Measurements from ENCODE around the gene TMEM132A. TPM values are rescaled to one million over a fixed set of nuclear protein-coding genes. Genes with fewer than 3 reads are reported as not detected.
A peak's percentile ranks its signal among the peaks of the same experiment; 100 is the strongest.

The TMEM132A gene
- total RNA-seq, 2 donors from 2014 or later, result 7.7 to 8.4 TPM

- Histone ChIP-seq H3K36me3 (no peaks in the 10 kb centered on the region), H3K27ac (peak overlapping the region in 1 of 2 donors; percentile 94), H3K27me3 (replicated peaks; ENCODE audit: insufficient read depth) (no peaks in the 10 kb centered on the region), H3K9me3 (no peaks in the 10 kb centered on the region), H3K4me1 (ENCODE audit: control insufficient read depth in 1 of 2, low read depth in 2 of 2) (peaks cover 12 to 29% of the 10 kb centered on the region in 2 donors), H3K4me3 (no peak overlapping the region)
- no peak for TF ChIP-seq CTCF (IDR thresholded peaks at IDR 0.05)
- DNase-seq (ENCODE audit: low spot score) (no peak), ATAC-seq (ENCODE audit: insufficient number of reproducible peaks, low FRiP score, low read depth) (no peak)
Observed at GRCh38 chr11:60912223-60912850, 11.9 kb upstream of the TMEM132A start.

- TF ChIP-seq CTCF (IDR thresholded peaks at IDR 0.05), result no peak
- ATAC-seq (ENCODE audit: insufficient number of reproducible peaks, low FRiP score, low read depth) (no peak), DNase-seq (ENCODE audit: low spot score) (no peak)
- Histone ChIP-seq H3K9me3 (no peaks in the 10 kb centered on the region), H3K27me3 (replicated peaks; ENCODE audit: insufficient read depth) (no peaks in the 10 kb centered on the region), H3K27ac (peak overlapping the region; percentile 94 to 95), H3K4me1 (ENCODE audit: control insufficient read depth in 1 of 2, low read depth in 2 of 2) (peaks cover 12 to 35% of the 10 kb centered on the region in 2 donors), H3K4me3 (peak overlapping the region; percentile 80), H3K36me3 (no peaks in the 10 kb centered on the region)
Observed at GRCh38 chr11:60912851-60913528, 11.3 kb upstream of the TMEM132A start.

GRCh38 chr11:60913793-60914632 is 10.2 kb upstream of the TMEM132A start, which contains the start of gene TMEM109:
TMEM109 (plus strand) TSS chr11:60914158; CDS start chr11:60919694, 5,536 bp downstream.
- Histone ChIP-seq H3K27me3 (replicated peaks; ENCODE audit: insufficient read depth) (no peaks in the 10 kb centered on the region), H3K36me3 (no peaks in the 10 kb centered on the region), H3K27ac (peak within 1 kb of the TSS; percentile 94 to 95), H3K4me1 (ENCODE audit: control insufficient read depth in 1 of 2, low read depth in 2 of 2) (peaks cover 12 to 45% of the 10 kb centered on the region in 2 donors), H3K4me3 (peak within 1 kb of the TSS; percentile 80), H3K9me3 (no peaks in the 10 kb centered on the region)
- DNase-seq (ENCODE audit: low spot score), result peak; percentile 42
- peak; percentile 5 for TF ChIP-seq CTCF (IDR thresholded peaks at IDR 0.05)
- ATAC-seq (ENCODE audit: insufficient number of reproducible peaks, low FRiP score, low read depth), result peak; percentile 60

- DNase-seq (ENCODE audit: low spot score) (no peak), ATAC-seq (ENCODE audit: insufficient number of reproducible peaks, low FRiP score, low read depth) (no peak)
- H3K27me3 ChIP-seq (replicated peaks; ENCODE audit: insufficient read depth), result no peaks in the 10 kb centered on the region
- no peaks in the 10 kb centered on the region for H3K9me3 ChIP-seq
- H3K36me3 ChIP-seq, result no peaks in the 10 kb centered on the region
- TF ChIP-seq CTCF (IDR thresholded peaks at IDR 0.05), result peak; percentile 3
- peak overlapping the region; percentile 80 for H3K4me3 ChIP-seq
- peak overlapping the region; percentile 94 to 95 for H3K27ac ChIP-seq
- H3K4me1 ChIP-seq (ENCODE audit: control insufficient read depth in 1 of 2, low read depth in 2 of 2), result peaks cover 12 to 49% of the 10 kb centered on the region in 2 donors
Observed at GRCh38 chr11:60914633-60915247, 9.5 kb upstream of the TMEM132A start.

Measured in thoracic aorta (tissue), 2 donors.